Measurements from ENCODE around the gene CREB3L1.

The CREB3L1 gene

GRCh38 chr11:46265764-46266163 is 11.7 kb upstream of the CREB3L1 start:
- no peak for DNase-seq (ENCODE audit: low read depth, low spot score)
- H3K36me3 ChIP-seq (ENCODE audit: insufficient read depth, low read length) = no peaks in the 10 kb centered on the region
- no peak overlapping the region for H3K27ac ChIP-seq
- H3K9ac ChIP-seq (ENCODE audit: insufficient read length) = no peak overlapping the region
- H3K4me3 ChIP-seq = no peak overlapping the region
- no peak for TF ChIP-seq EZH2 (IDR thresholded peaks at IDR 0.05)
- no peak for TF ChIP-seq FOXP2 (optimal IDR thresholded peaks at IDR 0.05; ENCODE audit: control extremely low read depth, extremely low read length, insufficient read depth)
- no peak for TF ChIP-seq POLR2AphosphoS5 (IDR thresholded peaks at IDR 0.05; ENCODE audit: borderline replicate concordance, low read depth, low read length)
- H3K9me3 ChIP-seq (ENCODE audit: low read depth, low read length) = no peaks in the 10 kb centered on the region

- Histone ChIP-seq H3K9ac (ENCODE audit: insufficient read length) (no peak overlapping the region), H3K4me3 (no peak overlapping the region), H3K27ac (no peak overlapping the region), H3K9me3 (ENCODE audit: low read depth, low read length) (no peaks in the 10 kb centered on the region), H3K36me3 (ENCODE audit: insufficient read depth, low read length) (no peaks in the 10 kb centered on the region)
- no peak for DNase-seq (ENCODE audit: low read depth, low spot score)
- TF ChIP-seq POLR2AphosphoS5 (IDR thresholded peaks at IDR 0.05; ENCODE audit: borderline replicate concordance, low read depth, low read length) (no peak), EZH2 (IDR thresholded peaks at IDR 0.05) (no peak), FOXP2 (optimal IDR thresholded peaks at IDR 0.05; ENCODE audit: control extremely low read depth, extremely low read length, insufficient read depth) (no peak)
Measured at GRCh38 chr11:46267930-46268329, 9.5 kb upstream of the CREB3L1 start.

DNA sequence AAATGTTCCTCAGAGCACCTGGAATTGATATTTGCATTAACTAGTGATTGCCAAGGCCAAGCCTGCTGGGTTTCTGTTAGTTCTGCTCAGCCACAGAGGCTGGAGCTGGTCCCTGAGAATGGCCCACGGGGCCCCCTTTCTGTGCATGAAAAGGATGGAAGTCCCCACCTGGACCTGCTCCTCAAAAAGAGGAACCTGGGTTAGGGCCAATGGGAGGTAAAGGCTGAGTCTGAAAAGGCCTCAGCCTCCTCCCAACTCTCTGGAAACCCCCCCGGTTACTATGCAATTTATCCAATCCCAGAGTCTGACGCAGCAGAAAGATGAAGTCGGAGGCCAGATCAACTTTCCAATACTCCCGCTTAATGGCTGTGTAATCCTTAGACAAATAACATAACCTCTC is 6.8 kb upstream of the CREB3L1 start:
- H3K9me3 ChIP-seq (ENCODE audit: low read depth, low read length) = no peaks in the 10 kb centered on the region
- no peaks in the 10 kb centered on the region for H3K36me3 ChIP-seq (ENCODE audit: insufficient read depth, low read length)
- H3K4me3 ChIP-seq = no peak overlapping the region
- H3K27ac ChIP-seq = no peak overlapping the region
- DNase-seq (ENCODE audit: low read depth, low spot score) = no peak
- no peak overlapping the region for H3K9ac ChIP-seq (ENCODE audit: insufficient read length)
- TF ChIP-seq POLR2AphosphoS5 (IDR thresholded peaks at IDR 0.05; ENCODE audit: borderline replicate concordance, low read depth, low read length) = no peak
- no peak for TF ChIP-seq EZH2 (IDR thresholded peaks at IDR 0.05)
- TF ChIP-seq FOXP2 (optimal IDR thresholded peaks at IDR 0.05; ENCODE audit: control extremely low read depth, extremely low read length, insufficient read depth) = no peak

- DNase-seq (ENCODE audit: low read depth, low spot score) = no peak
- Histone ChIP-seq H3K36me3 (ENCODE audit: insufficient read depth, low read length) (no peaks in the 10 kb centered on the region), H3K4me3 (no peak overlapping the region), H3K9ac (ENCODE audit: insufficient read length) (no peak overlapping the region), H3K9me3 (ENCODE audit: low read depth, low read length) (no peaks in the 10 kb centered on the region), H3K27ac (no peak overlapping the region)
- no peak for TF ChIP-seq FOXP2 (optimal IDR thresholded peaks at IDR 0.05; ENCODE audit: control extremely low read depth, extremely low read length, insufficient read depth)
- TF ChIP-seq POLR2AphosphoS5 (IDR thresholded peaks at IDR 0.05; ENCODE audit: borderline replicate concordance, low read depth, low read length) = no peak
- no peak for TF ChIP-seq EZH2 (IDR thresholded peaks at IDR 0.05)
Measured at GRCh38 chr11:46271407-46271806, 6.1 kb upstream of the CREB3L1 start.

DNA sequence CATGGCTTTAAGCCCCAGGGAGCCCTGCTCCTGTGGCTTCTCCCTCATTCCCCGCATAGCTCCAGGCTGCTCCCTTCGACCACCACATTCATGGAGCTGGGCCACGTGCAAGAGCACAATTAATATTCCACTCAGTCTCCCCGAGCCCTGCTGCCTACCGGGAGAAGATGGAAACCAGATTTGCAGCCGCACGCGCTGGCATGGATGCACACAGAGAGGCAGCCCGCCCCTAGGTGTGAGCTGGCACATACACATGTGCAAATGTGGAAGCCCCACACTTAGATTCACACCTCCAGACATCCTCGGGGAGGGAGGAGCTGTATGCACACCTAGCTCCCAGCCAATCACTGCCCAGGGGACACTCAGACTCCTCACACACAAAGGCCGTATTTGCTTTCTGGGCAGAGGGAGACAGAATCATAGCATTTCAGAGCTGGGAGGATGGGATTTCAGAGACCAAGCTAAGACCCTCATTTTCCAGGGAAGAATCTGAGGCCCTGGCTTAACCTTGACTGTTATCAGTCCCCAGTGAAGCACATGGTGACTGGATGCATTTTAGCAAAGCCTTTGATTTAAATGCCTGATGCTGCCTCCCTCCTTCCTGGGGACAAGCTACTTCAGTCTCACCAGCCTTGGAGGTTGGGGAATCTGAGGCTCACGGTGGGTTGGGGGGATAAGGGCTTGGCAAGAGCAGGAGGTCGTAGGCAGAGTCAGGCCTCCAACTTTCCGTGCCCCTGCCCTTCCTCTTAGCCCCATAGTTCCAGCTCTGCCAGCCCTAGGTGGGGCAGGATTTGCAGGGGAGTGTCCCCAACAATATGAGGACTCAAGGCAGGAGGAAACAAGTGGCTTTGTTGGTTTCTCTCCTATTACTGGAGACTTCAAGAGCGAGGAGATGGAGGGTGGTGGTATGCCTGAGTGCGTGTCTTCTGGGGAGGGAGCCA is 5.3 kb upstream of the CREB3L1 start:
- Histone ChIP-seq H3K27ac (peak overlapping the region; percentile 77), H3K4me3 (no peak overlapping the region), H3K9me3 (ENCODE audit: low read depth, low read length) (no peaks in the 10 kb centered on the region), H3K9ac (ENCODE audit: insufficient read length) (no peak overlapping the region), H3K36me3 (ENCODE audit: insufficient read depth, low read length) (no peaks in the 10 kb centered on the region)
- TF ChIP-seq POLR2AphosphoS5 (IDR thresholded peaks at IDR 0.05; ENCODE audit: borderline replicate concordance, low read depth, low read length) (no peak), EZH2 (IDR thresholded peaks at IDR 0.05) (no peak), FOXP2 (optimal IDR thresholded peaks at IDR 0.05; ENCODE audit: control extremely low read depth, extremely low read length, insufficient read depth) (no peak)
- no peak for DNase-seq (ENCODE audit: low read depth, low spot score)

DNA sequence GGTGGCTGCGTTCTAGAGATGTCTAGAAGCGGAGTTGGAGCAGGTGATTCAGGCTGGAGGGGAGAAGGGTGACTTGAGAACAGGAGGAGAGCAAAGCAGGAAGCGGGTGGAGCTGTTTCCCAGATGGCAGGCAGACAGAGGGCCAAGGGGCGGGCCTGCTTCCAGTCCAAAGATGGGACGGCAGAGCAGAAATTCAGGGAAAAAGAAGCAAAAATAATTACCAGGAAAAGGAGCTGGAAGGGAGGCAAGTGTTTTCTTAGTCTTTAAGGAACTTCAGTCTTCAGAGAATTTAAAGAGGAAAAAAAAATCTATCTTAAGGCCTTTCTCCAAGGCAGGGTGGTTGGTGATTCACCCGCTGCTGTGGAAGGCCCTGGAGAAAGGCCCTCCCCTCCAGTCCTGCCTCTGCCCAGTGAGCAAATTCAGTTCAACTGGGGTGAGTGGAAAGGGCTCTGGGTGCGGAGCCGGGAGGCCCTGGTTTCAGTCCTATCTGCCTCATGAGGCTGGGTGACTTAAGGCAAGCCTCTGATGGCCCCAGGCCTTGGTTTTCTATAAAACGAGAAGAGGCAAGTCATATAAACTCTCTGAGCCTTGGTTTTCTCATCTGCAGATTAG is 4.5 kb upstream of the CREB3L1 start:
- Histone ChIP-seq H3K36me3 (ENCODE audit: insufficient read depth, low read length) (no peaks in the 10 kb centered on the region), H3K9me3 (ENCODE audit: low read depth, low read length) (no peaks in the 10 kb centered on the region), H3K9ac (ENCODE audit: insufficient read length) (no peak overlapping the region), H3K27ac (peak overlapping the region; percentile 77), H3K4me3 (no peak overlapping the region)
- TF ChIP-seq EZH2 (IDR thresholded peaks at IDR 0.05) = no peak
- TF ChIP-seq FOXP2 (optimal IDR thresholded peaks at IDR 0.05; ENCODE audit: control extremely low read depth, extremely low read length, insufficient read depth) = no peak
- no peak for TF ChIP-seq POLR2AphosphoS5 (IDR thresholded peaks at IDR 0.05; ENCODE audit: borderline replicate concordance, low read depth, low read length)
- no peak for DNase-seq (ENCODE audit: low read depth, low spot score)

DNA sequence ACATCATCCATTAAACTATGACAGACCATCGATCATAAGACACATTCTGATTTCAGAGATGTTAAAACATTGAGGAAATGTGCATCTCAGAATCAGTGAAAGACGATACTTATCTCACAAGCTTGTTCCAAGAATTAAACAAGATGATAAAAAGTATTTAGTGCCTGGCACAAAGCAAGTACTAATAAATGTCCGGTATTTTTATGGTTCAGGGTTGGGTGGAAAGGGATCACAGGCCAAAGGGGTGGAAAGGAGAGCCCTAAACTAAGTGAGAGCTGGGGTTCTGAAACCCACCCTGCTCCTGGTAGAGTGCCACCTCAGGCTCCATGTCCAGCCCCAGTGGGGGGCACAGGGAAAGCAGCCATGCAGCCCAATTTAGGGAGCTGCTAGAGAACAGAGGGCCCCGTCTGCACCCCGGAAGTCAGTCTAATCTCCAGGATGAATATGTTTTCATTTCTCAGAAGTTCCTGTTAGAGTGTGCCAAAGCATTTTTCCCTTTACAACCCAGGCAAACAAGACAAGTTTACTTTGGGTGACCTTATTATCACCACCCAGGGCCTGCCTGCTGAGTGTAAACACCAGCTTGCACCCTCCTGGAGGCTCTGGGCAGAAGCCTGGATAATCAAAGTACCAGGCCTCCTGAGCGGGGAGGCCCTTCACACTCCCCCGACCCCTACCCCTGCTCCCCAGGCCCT is 3.8 kb upstream of the CREB3L1 start:
- Histone ChIP-seq H3K36me3 (ENCODE audit: insufficient read depth, low read length) (no peaks in the 10 kb centered on the region), H3K9me3 (ENCODE audit: low read depth, low read length) (no peaks in the 10 kb centered on the region), H3K9ac (ENCODE audit: insufficient read length) (no peak overlapping the region), H3K27ac (peak overlapping the region; percentile 77), H3K4me3 (no peak overlapping the region)
- TF ChIP-seq EZH2 (IDR thresholded peaks at IDR 0.05) = no peak
- TF ChIP-seq POLR2AphosphoS5 (IDR thresholded peaks at IDR 0.05; ENCODE audit: borderline replicate concordance, low read depth, low read length) = no peak
- TF ChIP-seq FOXP2 (optimal IDR thresholded peaks at IDR 0.05; ENCODE audit: control extremely low read depth, extremely low read length, insufficient read depth) = no peak
- no peak for DNase-seq (ENCODE audit: low read depth, low spot score)

All from SK-N-MC (cell line).